Right renal pelvis (tissue), 4 donors: ENCODE results near the gene ZNF547. TPM values are rescaled to one million over a fixed set of nuclear protein-coding genes. Genes with fewer than 3 reads are reported as not detected.
"Not testable (repeated sequence)": the region's sequence is repeated elsewhere in the genome, so short reads cannot be mapped to it uniquely, and the experiment has no call there.

Experiments used
- DNase-seq, 4 donors: peaks; one replicate each; pipeline ENCODE4 v3.0.0-alpha.2; 2013; ENCODE audit warnings: low read depth in 4 of 4, low spot score in 3 of 4, missing footprints in 1 of 4
- polyA plus RNA-seq, 4 donors: library from polyadenylated mRNA; unstranded; fragments of 120-200 nt; gene quantifications; one replicate each; pipeline ENCODE4 v1.2.1, GENCODE V29; 2013; ENCODE audit not compliant: insufficient read length in 4 of 4

Gene ZNF547
- polyA plus RNA-seq, 4 donors, result 4.5 to 6.9 (median 5.6) TPM

DNA sequence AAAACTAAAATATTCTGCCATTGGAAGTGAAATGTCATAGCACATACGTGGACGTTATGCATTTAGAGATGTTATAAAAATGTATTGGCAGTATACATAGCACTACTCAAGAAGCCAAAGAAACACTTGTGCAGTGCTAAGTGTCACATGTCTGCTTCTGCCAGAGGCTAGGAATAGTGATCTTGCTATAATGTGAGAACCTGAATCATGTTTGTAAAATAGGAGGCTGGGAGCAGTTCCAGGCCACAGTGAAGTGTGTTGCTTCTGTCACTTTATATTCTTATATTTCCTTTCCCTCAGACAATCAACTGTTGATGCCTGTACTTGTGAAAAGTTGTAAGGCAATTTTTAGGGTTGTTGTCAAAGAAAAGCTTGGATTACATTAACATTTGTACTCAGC, 3.4 kb downstream of the ZNF547 start:
- no peak for DNase-seq

DNA sequence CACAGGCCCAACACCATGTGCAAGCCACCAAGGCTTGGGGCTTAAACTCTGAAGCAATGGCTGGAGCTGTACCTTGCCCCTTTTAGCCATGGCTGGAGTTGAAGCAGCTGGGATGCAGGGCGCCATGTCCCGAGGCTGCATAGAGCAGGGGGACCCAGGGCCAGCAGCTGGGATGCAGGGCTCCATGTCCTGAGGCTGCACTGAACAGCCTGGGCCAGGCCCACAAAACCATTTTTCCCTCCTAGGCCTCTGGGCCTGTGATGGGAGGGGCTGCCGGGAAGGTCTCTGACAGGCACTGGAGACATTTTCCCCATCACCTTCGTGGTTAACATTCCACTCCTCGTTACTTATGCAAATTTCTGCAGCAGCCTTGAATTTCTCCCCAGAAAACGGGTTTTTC, 10.8 kb downstream of the ZNF547 start:
- DNase-seq, result no peak

DNA sequence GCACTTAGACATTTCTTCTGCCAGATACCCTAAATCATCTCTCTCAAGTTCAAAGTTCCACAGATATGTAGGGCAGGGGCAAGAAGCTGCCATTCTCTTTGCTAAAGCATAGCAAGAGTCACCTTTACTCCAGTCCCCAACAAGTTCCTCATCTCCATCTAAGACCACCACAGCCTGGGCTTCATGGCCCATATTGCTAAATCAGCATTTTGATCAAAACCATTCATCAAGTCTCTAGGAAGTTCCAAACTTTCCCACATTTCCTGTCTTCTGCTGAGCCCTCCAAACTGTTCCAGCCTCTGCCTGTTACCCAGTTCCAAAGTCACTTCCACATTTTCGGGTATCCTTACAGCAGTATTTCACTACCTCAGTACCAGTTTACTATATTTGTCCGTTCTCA, 11.3 kb downstream of the ZNF547 start:
- not testable (repeated sequence) for DNase-seq

DNA sequence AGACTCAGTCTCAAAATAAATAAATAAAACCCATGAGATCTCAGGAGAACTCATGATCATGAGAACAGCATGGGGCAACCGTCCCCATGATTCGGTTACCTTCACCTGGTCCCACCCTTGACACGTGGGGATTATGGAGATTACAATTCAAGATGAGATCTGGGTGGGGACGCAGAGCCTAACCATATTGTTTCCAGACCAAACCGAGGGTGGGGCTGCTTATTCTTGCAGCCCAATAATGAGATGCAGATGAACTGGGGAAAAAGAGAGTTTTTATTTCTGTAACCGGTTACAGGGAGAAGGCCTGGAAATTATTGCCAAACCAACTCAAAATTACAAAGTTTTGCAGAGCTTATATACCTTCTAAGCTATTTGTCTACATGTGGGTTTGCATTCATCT, 12.8 kb downstream of the ZNF547 start:
- no peak for DNase-seq

DNA sequence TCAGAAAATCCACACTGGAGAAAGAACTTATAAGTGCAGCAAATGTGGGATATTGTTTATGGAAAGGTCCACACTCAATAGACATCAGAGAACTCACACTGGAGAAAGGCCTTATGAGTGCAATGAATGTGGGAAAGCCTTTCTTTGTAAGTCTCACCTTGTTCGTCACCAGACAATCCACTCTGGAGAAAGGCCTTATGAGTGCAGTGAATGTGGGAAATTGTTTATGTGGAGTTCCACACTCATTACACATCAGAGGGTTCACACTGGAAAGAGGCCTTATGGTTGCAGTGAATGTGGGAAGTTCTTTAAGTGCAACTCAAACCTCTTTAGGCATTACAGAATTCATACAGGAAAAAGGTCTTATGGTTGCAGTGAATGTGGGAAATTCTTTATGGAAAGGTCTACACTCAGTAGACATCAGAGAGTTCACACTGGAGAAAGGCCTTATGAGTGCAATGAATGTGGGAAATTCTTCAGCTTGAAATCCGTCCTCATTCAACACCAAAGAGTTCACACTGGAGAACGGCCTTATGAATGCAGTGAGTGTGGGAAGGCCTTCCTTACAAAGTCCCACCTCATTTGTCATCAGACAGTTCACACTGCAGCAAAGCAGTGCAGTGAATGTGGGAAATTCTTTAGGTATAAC, 14.3 kb downstream of the ZNF547 start:
- no peak for DNase-seq

DNA sequence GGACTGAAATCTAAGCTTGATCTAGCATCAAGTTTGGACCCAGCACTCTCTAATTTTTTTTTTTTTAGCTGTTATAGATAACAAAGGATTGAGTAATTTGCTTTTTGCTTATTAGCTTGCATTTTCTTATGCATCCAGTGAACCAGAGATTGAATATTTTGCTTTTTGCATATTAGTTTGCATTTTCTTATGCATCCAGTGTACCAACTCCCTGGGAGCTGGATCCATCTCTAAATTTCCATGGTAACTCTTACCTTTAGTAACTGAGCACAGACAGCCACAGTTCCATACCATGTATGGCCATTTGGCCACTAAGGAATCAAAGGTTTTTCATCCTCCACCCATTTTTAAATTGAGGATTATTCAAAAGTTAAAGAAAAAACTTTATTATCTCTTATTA, 17.6 kb downstream of the ZNF547 start:
- no peak for DNase-seq

DNA sequence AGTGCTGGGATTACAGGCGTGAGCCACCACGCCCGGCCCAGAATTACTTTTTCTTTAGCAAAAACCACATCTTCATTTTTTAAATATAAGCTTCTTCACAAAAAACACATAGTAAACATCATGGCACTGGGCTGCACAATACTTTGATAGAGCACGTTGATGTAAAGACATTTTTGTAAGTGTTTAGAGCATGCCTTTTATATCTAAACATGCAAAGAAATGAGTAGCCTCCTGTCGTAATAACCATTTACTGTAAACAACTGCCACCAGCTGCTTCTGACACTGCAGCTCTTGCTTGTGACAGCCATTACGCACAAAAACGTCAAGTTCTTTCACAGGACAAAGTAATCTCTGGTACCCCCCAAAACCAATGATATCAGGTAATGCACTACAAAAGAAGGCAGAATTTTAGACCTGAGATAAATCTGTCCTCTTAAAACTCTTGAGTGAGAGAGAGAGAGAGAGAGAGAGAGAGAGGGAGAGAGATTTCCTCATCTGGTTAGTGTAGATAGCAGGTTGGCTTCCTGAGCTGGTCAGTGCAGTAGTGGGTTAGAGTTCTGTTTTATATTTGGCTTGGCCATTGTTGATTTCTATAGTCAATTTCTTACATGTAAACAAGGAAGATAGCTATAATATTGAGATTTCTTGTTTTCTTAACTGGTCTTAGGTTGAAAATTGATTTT, 19.6 kb downstream of the ZNF547 start:
- no peak for DNase-seq

DNA sequence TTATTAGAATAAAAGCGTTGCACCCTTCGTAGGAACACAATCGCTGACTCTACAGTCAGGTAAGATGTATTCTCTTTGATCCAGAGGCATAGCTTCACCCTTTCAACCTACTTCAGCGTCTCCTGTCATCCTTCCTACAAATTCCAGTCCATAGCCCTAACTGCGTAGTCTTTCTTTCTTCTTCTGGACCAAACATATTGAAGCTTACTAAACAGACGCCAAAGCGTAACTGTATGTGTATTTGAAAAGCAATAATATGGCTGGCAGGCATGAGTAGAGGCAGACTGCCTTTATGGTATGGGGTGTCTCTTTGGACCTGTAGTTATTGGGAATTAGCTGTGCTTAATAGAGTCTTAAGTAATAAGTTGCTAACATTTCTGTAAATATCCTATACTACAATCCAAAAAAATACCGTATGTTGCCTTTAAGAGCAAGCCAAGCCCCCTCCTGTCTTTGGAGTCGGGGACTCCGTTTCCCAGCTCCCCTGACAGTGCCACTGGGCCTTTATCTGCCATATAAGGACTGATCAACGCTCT, 25.9 kb downstream of the ZNF547 start:
- DNase-seq, result no peak

DNA sequence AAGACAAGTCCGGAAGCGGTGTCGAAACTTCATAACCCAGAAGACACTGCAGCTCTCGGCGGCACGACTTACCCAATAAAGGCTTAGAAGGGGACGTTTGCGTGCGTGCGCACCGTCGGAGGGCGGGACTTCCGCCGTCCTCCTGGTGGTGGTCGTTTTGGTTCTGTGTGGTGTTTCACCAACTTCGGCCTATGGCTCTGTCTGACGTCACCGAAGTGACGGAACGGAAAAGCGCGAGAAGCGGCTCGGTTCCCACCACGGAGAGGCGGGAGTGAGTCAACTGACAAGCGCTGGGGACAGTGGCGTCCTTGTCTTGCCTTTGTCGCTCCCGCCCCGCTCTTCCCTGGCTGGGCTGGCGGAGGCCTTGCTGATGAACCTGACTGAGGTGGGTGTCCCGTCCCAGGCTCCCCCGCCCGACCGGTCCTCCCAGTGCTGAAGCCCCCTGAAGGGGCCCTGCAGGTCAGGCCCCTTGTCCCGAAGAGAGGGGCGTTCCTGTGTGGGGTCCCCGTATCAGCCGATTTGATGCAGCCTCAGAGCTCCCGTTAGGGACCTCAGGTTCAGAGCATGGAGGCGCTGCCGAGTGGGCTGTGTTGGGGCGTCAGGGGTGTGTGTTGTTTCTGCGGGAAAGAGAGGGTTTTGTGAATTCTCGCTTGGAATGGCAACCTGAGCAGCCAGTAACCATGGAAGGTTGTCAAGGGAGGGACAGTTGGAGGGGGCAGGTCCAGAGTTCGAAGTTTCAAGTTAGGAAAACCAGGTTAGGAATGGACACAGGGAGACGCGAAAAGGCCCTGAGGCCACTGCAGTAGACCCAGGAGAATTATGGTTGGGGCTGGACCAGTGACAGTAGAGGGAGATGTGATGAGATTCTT, 26.6 kb downstream of the ZNF547 start, which contains the start of gene ZNF548:
Gene ZNF548, plus strand, starts transcription at position 125 of the 869 bp plus-strand sequence. Its CDS starts 246 bp downstream, at position 371.
- DNase-seq, result peak; percentile 94 to 96 (median 96)

DNA sequence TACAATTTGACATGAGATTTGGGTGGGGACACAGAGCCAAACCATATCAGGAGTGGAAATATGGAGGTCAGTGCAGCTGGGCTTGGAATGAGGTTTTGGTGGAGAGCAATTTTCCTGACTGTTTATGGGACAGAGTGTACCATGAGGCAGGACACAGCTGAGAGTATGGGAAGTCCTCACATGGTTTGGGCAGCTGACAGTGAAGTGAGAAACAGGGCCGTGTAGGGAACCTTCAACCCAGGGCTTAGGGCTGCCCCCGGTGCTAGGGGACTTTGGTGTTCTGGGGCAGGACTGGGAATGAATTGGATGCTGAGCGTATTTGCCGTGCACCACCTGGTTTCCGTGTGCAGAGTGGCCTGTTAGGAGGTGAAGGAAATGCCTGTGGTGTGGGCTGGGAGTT, 32.4 kb downstream of the ZNF547 start:
- no peak for DNase-seq

DNA sequence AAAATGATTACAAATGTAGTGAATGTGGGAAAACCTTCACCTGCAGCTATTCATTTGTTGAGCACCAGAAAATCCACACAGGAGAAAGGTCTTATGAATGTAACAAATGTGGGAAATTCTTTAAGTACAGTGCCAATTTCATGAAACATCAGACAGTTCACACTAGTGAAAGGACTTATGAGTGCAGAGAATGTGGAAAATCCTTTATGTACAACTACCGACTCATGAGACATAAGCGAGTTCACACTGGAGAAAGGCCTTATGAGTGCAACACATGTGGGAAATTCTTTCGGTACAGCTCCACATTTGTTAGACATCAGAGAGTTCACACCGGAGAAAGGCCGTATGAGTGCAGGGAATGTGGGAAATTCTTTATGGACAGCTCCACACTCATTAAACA, 35.5 kb downstream of the ZNF547 start:
- no peak for DNase-seq

DNA sequence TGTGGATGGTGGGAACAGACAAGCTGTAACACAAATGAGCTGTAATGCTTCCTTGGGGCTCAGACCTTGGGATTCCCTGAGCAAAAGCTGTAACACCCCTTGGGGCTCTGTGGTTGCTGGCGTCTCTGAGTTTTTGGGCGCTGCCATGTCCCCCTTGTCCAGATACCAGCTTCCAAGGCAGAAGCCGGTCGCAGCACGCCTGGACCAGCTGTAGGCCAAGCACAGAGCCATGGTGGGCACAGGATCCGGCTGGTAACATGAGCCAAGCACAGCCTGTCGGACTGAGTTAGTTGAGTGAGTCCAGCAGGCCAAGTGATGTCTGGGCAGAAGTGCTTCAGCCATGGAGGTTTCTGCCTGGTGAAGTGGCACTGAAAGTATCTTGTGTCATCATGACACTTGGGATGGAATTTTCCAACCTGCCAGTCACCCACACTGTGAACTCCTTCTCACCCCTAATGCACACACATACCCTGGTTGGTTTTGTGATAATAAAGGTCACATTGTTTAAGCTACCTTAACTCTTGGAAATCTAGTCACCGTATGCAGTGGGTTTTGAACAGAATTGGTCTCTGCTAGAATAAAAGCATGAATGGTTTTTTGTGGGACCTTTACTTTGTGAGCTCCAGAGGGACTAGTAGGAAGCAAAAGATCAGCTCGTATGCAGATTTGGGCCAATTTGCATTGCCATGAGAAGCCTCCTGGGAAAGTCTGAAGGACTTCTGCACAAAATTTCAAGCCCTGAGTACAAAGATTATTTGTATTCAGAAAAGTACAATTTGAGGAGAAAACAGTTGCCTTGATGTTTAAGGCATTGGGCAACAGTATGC, 40.6 kb downstream of the ZNF547 start:
- no peak for DNase-seq

DNA sequence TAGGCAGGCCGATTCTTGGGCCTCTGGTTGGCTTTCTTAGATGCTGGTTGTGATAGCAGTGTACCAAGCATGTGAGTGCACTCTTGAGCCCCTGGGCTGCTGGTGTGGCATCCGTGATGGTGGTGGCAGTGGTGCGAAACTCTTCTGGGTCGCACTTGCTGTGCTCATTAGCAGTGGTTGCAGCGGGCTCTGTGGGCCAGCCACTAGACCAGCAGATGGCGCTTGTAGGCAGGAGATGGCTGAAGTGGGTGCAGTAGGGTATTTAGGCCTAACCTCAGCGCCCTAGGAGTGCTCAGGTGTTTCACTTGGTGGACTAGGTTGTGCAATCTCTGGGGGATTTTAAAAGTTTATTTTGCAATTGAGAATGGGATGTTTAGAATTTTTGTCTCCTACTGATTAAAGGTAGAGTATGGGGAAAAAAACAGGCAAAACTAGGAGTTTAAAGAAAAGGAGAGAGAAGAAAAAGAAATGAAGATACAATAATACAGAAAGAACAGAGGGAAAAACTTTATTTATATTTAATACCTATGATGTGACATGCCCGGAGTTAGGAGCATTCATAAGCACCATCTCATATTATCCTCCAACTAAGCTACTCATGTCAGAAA, 43.3 kb downstream of the ZNF547 start:
- peak in 1 of 4 donors; percentile 31 for DNase-seq

DNA sequence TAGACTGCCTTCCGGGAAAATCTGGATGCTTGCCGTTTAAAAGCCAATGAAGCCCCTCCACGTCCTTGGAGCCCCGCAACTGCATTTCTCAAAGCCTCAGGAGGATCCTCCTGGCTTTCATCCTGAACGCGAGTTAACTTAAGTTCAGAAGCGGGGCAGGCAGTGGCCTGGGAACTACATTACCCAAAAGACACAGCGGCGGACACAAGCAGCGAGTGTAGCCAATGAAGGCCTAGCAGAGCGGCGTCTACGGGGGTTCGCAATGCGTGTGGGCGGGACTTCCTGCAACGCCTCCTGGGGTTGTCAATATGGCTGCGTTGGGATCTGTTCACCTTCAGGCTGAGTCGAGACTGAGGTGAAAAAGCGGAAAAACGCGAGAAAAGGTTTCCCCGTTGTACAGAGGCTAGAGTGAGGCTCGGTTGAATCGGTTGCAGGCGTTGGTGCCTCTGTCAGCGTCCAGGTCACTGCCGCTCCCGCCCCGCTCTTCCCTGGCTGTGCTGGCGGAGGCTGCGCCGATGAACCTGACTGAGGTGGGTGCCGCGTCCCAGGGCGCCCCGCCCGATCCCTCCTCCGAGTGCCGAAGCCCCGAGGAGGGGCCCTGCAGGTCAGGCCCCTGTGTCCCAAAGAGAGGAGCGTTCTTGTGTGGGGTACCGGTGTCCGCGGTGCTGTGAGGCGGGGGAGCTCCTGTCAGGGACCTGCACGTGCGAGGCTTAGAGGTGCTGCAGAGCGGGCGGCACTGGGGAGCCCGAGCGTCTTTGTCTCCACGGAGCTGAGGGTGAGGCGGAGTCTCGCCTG, 47.7 kb downstream of the ZNF547 start, which contains the start of gene ZNF17:
Gene ZNF17, plus strand, starts transcription at position 285 of the 795 bp plus-strand sequence. CDS start 2,455 bp downstream, outside the sequence.
- DNase-seq, result peak; percentile 82 to 91 (median 83)

DNA sequence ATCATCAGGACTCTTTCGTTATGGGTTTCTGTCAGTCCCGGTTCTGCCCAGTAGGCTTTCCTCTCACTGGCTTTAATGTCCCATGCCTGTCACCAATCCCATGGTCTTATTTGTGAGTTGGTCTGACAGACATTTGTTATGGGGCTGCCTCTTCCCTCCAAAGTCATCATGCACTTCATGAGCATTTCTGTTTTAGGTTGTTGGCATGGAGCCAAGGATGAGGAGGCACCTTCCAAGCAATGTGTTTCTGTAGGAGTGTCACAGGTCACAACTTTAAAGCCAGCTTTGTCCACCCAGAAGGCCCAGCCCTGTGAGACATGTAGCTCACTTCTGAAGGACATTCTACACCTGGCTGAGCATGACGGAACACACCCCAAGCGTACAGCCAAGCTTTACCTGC, 56.1 kb downstream of the ZNF547 start:
- DNase-seq, result no peak

DNA sequence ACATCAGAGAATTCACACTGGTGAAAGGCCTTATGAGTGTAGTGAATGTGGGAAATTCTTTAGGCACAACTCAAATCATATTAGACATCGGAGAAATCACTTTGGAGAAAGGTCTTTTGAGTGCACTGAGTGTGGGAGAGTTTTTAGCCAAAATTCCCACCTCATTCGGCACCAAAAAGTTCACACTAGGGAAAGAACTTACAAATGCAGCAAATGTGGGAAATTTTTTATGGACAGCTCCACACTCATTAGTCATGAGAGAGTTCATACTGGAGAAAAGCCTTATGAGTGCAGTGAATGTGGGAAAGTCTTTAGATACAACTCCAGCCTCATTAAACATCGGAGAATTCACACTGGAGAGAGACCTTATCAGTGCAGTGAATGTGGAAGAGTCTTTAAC, 57.7 kb downstream of the ZNF547 start:
- no peak for DNase-seq
